HL-60 (cell line): Measurements from ENCODE around the gene TP53I11.

Experiments
- DNase-seq, 2 experiments: peaks; one replicate each; pipeline ENCODE4 v3.0.0-alpha.2; 2010 to 2020; ENCODE audit warnings: low read depth in 1 of 2, low spot score in 1 of 2
- H3K27ac ChIP-seq: fragments of 250-450 bp; sonication (Bioruptor Pico); replicated peaks from 2 replicates; pipeline ENCODE4 v1.5.1; 2020; ENCODE audit warnings: mild to moderate bottlenecking, moderate library complexity
- H3K27me3 ChIP-seq: fragments of 250-450 bp; sonication (Bioruptor Pico); 2 replicates; pipeline ENCODE4 v1.5.1; 2021; ENCODE audit warnings: mild to moderate bottlenecking, moderate library complexity; ENCODE audit not compliant: insufficient read depth, poor library complexity, severe bottlenecking
- H3K4me3 ChIP-seq: replicated peaks from 2 replicates; pipeline ENCODE4 v1.5.1; 2011; ENCODE audit warnings: mild to moderate bottlenecking, control low read depth, low read length; ENCODE audit not compliant: insufficient read depth
- CTCF ChIP-seq: IDR thresholded peaks from one replicate; pipeline ENCODE4 v1.5.1; 2011; ENCODE audit warnings: low read length, control low read depth, inconsistent platforms; ENCODE audit not compliant: insufficient read depth
- GABPA ChIP-seq: IDR thresholded peaks from 2 replicates; pipeline ENCODE4 v1.6.1; 2012; ENCODE audit warnings: low read depth
- POLR2AphosphoS5 ChIP-seq: IDR thresholded peaks from 2 replicates; pipeline ENCODE4 v1.6.1; 2012; ENCODE audit warnings: low read depth
- REST ChIP-seq: IDR thresholded peaks from 2 replicates; pipeline ENCODE4 v1.6.1; 2012; ENCODE audit warnings: low read depth; ENCODE audit not compliant: insufficient replicate concordance
- SPI1 ChIP-seq: IDR thresholded peaks from 2 replicates; pipeline ENCODE4 v1.6.1; 2012; ENCODE audit warnings: low read depth, mild to moderate bottlenecking, borderline replicate concordance

TP53I11 gene

DNA sequence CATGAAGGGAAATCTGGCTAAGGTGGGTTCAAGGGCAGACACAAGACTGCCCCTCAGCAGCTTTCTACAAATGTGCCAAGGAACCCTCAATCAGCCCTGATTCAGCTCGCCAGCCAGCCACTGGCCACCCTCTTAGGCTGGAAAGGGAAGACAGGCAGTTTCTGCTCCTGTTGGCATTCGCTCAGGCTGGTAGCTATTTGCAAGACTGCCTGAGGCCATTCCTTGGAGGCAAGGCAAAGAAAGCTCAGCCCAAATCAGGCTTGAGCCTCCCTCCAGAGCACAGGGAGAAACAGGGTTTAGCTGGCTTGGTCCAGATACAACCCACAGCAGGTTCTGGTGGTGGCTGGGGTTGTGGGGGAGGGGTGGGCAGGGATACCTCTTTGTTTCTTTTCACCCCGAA, 19.2 kb downstream of the TP53I11 start:
- DNase-seq: no peak
- TF ChIP-seq CTCF: no peak
- no peak for TF ChIP-seq GABPA
- no peak for TF ChIP-seq POLR2AphosphoS5
- TF ChIP-seq REST: no peak
- TF ChIP-seq SPI1: no peak
- Histone ChIP-seq H3K4me3 (no peak overlapping the region), H3K27ac (no peak overlapping the region), H3K27me3 (no peaks in the 10 kb centered on the region)

DNA sequence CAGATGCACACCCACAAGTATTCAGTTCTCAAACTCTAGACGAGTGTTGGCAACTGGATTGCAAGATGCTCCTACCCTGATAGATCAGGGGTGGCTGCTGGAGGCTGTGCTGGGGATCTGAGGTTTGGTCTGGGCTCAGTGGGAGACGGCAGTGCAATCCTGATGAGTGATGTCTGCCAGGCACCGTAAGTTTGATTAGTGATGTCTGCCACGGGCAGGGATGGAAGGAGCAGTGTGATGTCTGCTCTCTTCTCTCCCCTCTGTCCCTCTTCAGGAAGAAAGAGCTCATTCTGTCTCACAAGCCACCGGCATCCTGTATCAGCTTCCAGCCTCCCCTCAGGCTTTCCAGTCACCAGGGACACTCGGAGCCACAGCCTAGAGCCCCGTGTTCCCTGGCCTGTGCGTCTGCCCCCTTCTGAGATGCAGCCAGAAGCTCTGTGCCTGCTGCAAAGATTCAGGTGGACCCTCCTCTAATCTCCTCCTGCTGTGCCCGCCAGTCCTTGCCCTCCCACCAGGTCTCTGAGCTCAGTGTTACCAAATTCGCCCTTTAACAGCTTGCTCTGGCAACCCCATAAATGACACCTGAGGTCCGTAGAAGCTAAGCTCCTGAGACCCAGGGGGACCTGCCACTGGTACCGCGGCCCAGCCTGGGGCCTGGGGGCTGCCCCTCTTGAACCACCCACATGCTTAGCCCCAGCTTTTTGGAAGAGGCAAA, 19.9 kb downstream of the TP53I11 start:
- Histone ChIP-seq H3K27me3 (no peaks in the 10 kb centered on the region), H3K4me3 (no peak overlapping the region), H3K27ac (no peak overlapping the region)
- TF ChIP-seq GABPA: no peak
- no peak for TF ChIP-seq POLR2AphosphoS5
- TF ChIP-seq REST: no peak
- TF ChIP-seq SPI1: no peak
- DNase-seq: no peak

- DNase-seq: no peak
- Histone ChIP-seq H3K27ac (no peak overlapping the region), H3K27me3 (no peaks in the 10 kb centered on the region), H3K4me3 (no peak overlapping the region)
- TF ChIP-seq POLR2AphosphoS5 (no peak), SPI1 (no peak), REST (no peak), GABPA (no peak), CTCF (no peak)
Measured at GRCh38 chr11:44928816-44929215, 21.9 kb downstream of the TP53I11 start.

DNA sequence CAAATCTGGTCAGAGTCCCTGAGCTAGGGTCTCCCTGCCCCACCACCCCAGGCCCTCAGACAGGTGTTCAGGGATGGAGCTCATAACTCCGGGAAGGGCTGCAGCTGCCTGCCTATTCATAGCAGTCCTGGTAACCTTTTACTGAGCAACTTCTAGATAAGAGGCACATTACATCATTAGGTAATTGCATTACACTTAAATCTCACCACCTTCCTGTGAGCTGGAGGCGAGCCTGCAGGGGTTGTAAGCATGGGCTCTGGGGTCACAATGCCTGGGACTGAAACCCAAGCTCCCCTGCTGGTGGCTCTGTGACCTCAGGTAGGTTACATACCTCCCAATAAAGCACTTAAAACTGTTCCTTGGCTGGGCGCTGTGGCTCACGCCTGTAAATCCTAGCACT, 22.5 kb downstream of the TP53I11 start:
- H3K27ac ChIP-seq: no peak overlapping the region
- H3K27me3 ChIP-seq: no peaks in the 10 kb centered on the region
- H3K4me3 ChIP-seq: no peak overlapping the region
- DNase-seq: no peak
- TF ChIP-seq GABPA (no peak), CTCF (no peak), REST (no peak), SPI1 (no peak), POLR2AphosphoS5 (no peak)
